Transverse colon (tissue), 4 donors: Measurements from ENCODE around the gene RAD52.

Experiments used
- CTCF ChIP-seq, 5 experiments: fragments of 200-600 bp in 3 of 5; fragments of 450-650 bp in 2 of 5; sonication (generic) in 3 of 5; IDR thresholded peaks; 1 replicate in 2 of 5; 2 replicates in 3 of 5; pipeline ENCODE4 v1.5.1; 2016 to 2017; ENCODE audit warnings: antibody characterized with exemption in 5 of 5, inconsistent platforms in 3 of 5, mild to moderate bottlenecking in 2 of 5, moderate library complexity in 1 of 5
- EP300 ChIP-seq: sonication (generic); formaldehyde crosslinking; IDR thresholded peaks from one replicate; pipeline ENCODE4 v1.6.1; 2017; ENCODE audit warnings: antibody characterized with exemption, low read depth
- POLR2A ChIP-seq: fragments of 450-650 bp; IDR thresholded peaks from one replicate; pipeline ENCODE4 v1.6.1; 2016; ENCODE audit warnings: antibody characterized with exemption, mild to moderate bottlenecking, moderate library complexity
- POLR2AphosphoS5 ChIP-seq, 3 donors: sonication (generic); formaldehyde crosslinking; IDR thresholded peaks; one replicate each; pipeline ENCODE4 v1.6.1; 2016; ENCODE audit warnings: antibody characterized with exemption in 3 of 3

DNA sequence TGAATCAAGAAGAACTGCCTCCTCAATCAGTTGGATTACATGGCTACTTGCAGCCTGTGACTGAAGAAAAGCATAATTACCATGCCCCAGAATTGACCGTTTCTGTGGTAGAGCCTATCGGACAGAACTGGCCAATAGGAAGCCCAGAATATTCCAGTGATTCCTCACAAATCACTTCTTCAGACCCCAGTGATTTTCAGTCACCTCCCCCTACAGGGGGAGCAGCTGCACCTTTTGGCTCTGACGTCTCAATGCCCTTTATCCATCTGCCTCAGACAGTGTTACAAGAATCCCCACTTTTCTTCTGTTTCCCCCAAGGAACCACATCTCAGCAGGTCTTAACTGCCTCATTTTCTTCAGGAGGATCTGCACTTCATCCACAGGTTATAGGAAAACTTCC, 80.8 kb downstream of the RAD52 start:
- TF ChIP-seq CTCF (IDR thresholded peaks at IDR 0.05) (no peak), POLR2AphosphoS5 (IDR thresholded peaks at IDR 0.05) (no peak), EP300 (no peak), POLR2A (no peak)
